ENCODE results near the gene PHB1.
A peak's percentile ranks its signal among the peaks of the same experiment; 100 is the strongest.

The PHB1 gene

DNA sequence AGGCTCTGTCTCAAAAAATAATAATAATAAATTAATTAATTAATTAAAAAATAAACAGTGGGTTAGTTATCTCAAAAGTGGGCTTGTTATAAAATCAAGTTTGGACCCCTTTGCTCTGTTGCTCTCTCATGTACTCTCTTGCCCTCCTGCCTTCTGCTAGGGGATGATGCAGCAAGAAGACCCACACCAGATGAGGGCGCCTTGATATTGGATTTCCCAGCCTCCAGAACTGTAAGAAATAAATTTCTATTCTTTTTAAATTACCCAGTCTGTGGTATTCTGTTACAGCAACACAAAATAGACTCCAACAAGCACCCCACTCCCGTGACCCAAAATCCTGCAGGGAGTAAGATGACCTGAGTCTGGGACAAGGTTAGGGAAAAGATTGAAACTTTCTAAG, 50.6 kb downstream of the PHB1 start:
- H3K9me3 ChIP-seq (ENCODE audit: control insufficient read depth, low read length): no peaks in the 10 kb centered on the region
- no peaks in the 10 kb centered on the region for H3K36me3 ChIP-seq (ENCODE audit: control insufficient read depth, insufficient read depth, low read length)
- no peak overlapping the region for H2AFZ ChIP-seq
- peaks cover 23% of the 10 kb centered on the region for H3K79me2 ChIP-seq
- no peak overlapping the region for H3K9ac ChIP-seq
- H3K4me2 ChIP-seq (ENCODE audit: low read length): no peak overlapping the region
- H3K4me3 ChIP-seq (ENCODE audit: low read depth, low read length): no peak overlapping the region
- peaks cover 17% of the 10 kb centered on the region for H3K4me1 ChIP-seq
- no peak overlapping the region for H3K27ac ChIP-seq
- no peaks in the 10 kb centered on the region for H3K27me3 ChIP-seq (ENCODE audit: control insufficient read depth, insufficient read depth, low read length)
- TF ChIP-seq, protein P1, sequence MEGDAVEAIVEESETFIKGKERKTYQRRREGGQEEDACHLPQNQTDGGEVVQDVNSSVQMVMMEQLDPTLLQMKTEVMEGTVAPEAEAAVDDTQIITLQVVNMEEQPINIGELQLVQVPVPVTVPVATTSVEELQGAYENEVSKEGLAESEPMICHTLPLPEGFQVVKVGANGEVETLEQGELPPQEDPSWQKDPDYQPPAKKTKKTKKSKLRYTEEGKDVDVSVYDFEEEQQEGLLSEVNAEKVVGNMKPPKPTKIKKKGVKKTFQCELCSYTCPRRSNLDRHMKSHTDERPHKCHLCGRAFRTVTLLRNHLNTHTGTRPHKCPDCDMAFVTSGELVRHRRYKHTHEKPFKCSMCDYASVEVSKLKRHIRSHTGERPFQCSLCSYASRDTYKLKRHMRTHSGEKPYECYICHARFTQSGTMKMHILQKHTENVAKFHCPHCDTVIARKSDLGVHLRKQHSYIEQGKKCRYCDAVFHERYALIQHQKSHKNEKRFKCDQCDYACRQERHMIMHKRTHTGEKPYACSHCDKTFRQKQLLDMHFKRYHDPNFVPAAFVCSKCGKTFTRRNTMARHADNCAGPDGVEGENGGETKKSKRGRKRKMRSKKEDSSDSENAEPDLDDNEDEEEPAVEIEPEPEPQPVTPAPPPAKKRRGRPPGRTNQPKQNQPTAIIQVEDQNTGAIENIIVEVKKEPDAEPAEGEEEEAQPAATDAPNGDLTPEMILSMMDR (IDR thresholded peaks at IDR 0.05): no peak

DNA sequence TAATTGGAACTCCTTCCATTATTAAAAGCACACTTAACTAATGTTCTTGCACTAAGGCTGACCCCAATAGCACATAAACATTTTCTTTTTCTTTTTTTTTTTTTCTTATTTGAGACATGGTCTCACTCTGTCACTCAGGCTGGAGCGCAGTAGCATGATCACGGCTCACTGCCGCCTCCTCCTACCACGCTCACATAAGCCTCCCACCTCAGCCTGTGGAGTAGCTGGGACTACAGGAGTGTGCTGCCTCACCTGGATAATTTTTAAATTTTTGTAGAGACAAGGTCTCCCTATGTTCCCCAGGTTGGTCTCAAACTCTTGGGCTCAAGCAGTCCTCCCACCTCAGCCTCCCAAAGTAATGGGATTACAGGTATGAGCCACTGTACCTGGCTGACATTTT, 51.4 kb downstream of the PHB1 start:
- Histone ChIP-seq H2AFZ (no peak overlapping the region), H3K4me2 (ENCODE audit: low read length) (no peak overlapping the region), H3K27ac (peak overlapping the region; percentile 69), H3K9me3 (ENCODE audit: control insufficient read depth, low read length) (no peaks in the 10 kb centered on the region), H3K9ac (no peak overlapping the region), H3K27me3 (ENCODE audit: control insufficient read depth, insufficient read depth, low read length) (no peaks in the 10 kb centered on the region), H3K4me1 (peaks cover 17% of the 10 kb centered on the region), H3K79me2 (peaks cover 30% of the 10 kb centered on the region), H3K36me3 (ENCODE audit: control insufficient read depth, insufficient read depth, low read length) (no peaks in the 10 kb centered on the region), H3K4me3 (ENCODE audit: low read depth, low read length) (no peak overlapping the region)
- TF ChIP-seq, protein P1 (IDR thresholded peaks at IDR 0.05): no peak

DNA sequence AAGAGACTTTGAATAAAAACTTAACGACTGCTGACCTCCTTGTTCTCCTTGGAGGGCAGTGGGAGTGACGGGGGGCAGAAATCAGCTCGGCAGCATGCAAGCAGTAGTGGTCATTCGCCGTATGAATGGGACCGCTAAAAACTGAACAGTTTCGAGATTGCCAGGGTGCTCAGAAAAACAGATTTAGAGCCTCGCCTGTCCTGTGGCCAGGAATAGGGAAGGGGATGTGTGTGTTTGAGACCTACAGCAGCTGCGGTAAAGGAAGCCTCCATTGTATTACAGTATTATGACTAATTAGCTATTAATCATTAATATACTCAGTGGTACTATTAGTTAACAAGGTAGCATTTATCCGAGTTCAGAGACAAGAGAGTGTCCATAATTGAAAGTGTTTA, 52.0 kb downstream of the PHB1 start:
- H3K4me1 ChIP-seq: peaks cover 17% of the 10 kb centered on the region
- H3K79me2 ChIP-seq: peaks cover 36% of the 10 kb centered on the region
- H3K4me2 ChIP-seq (ENCODE audit: low read length): peak overlapping the region; percentile 98

DNA sequence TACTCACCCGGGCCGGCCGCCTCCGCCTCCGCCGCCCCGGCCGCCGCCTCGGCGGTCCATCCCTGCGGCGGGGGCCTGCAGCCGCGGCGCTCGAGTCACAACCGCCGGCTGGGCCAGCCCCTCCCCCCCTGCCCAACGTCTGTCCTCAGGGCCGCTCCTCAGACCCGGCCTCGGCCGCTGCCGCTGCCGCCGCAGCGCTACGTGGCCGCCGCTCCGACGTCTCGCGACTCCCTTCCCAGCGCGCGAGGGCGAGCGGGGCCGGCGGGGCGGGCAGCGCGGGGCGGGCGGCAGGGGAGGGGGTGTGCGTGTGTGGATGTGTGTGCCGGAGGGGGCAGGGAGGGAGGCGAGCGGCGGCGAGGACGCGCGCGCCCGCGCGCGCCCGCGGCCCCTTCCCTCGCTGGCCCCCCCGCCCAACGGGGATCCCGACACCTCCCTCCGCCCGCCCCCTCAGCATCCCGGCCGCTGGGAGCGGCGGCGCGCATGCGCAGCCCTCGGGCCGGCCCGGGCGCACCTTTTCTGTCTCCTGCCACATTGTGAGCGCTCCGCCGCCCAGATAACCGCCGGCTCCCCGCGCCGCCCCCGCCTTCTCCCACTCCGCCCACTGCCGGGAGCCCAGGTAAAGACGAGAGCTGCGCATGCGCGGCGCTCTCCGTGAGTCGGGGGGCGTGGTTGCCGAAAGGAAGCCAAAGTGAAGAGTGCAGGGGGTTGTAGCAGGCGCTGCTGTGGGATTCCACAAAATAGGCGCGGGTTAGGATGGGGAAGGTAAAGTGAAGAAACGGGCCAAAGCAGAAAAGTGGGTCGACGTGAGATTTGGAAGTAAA, 52.6 kb downstream of the PHB1 start, which contains the start of gene ZNF652:
ZNF652 (minus strand) TSS at position 349 of the 821 bp plus-strand sequence. CDS start 44,525 bp downstream, outside the sequence.
- H3K4me1 ChIP-seq: peaks cover 17% of the 10 kb centered on the region

More for the DNA sequence above, 52.0 kb downstream of the PHB1 start:
- Histone ChIP-seq H3K9me3 (ENCODE audit: control insufficient read depth, low read length) (no peaks in the 10 kb centered on the region), H3K27ac (peak overlapping the region; percentile 69), H3K9ac (no peak overlapping the region), H3K4me3 (ENCODE audit: low read depth, low read length) (peak overlapping the region; percentile 73), H3K36me3 (ENCODE audit: control insufficient read depth, insufficient read depth, low read length) (no peaks in the 10 kb centered on the region), H3K27me3 (ENCODE audit: control insufficient read depth, insufficient read depth, low read length) (no peaks in the 10 kb centered on the region), H2AFZ (peak overlapping the region; percentile 70)
- TF ChIP-seq, protein P1 (IDR thresholded peaks at IDR 0.05): no peak

More for the DNA sequence above, 52.6 kb downstream of the PHB1 start, which contains the start of gene ZNF652:
- Histone ChIP-seq H3K4me2 (ENCODE audit: low read length) (peak within 1 kb of the TSS; percentile 98), H3K27me3 (ENCODE audit: control insufficient read depth, insufficient read depth, low read length) (no peaks in the 10 kb centered on the region), H3K79me2 (peaks cover 40% of the 10 kb centered on the region), H3K27ac (peak within 1 kb of the TSS; percentile 69), H3K4me3 (ENCODE audit: low read depth, low read length) (peak within 1 kb of the TSS; percentile 79), H2AFZ (peak within 1 kb of the TSS; percentile 77), H3K9me3 (ENCODE audit: control insufficient read depth, low read length) (no peaks in the 10 kb centered on the region), H3K36me3 (ENCODE audit: control insufficient read depth, insufficient read depth, low read length) (no peaks in the 10 kb centered on the region), H3K9ac (peak within 1 kb of the TSS; percentile 41)
- TF ChIP-seq, protein P1 (IDR thresholded peaks at IDR 0.05): no peak

Measured in parathyroid adenoma (tissue), 2 donors.